HEK293 (cell line): Measurements from ENCODE around the gene RNU2-63P.
"Not testable (repeated sequence)": the region's sequence is repeated elsewhere in the genome, so short reads cannot be mapped to it uniquely, and the experiment has no call there.

Experiments used
- CTCF ChIA-PET: fragments of 350-600 bp; formaldehyde crosslinking; extraction: SDS; loops from one replicate; lab custom pipeline; 2021; ENCODE audit warnings: antibody characterized with exemption; lab: Yijun Ruan, JAX
- POLR2A ChIA-PET: fragments of 300-600 bp; formaldehyde crosslinking; extraction: SDS; loops from one replicate; lab custom pipeline; 2020; ENCODE audit warnings: antibody characterized with exemption, inconsistent platforms; lab: Yijun Ruan, JAX
- H3K27ac ChIP-seq: fragments of 200-500 bp; sonication (Bioruptor generic); 2 replicates; pipeline ENCODE4 v1.5.1; 2014; ENCODE audit warnings: low read depth, low read length, control low read depth, inconsistent platforms; ENCODE audit errors: extremely low read depth
- H3K36me3 ChIP-seq, 2 experiments: fragments of 200-500 bp in 1 of 2; sonication (Bioruptor generic) in 1 of 2; 1 replicate in 1 of 2; 2 replicates in 1 of 2; pipeline ENCODE4 v1.5.1; 2014 to 2017; ENCODE audit warnings: inconsistent platforms in 2 of 2, low read length in 2 of 2; ENCODE audit not compliant: control insufficient read depth in 2 of 2, insufficient read depth in 1 of 2
- H3K4me1 ChIP-seq: fragments of 200-500 bp; sonication (Bioruptor generic); 2 replicates; pipeline ENCODE4 v1.5.1; 2014; ENCODE audit warnings: mild to moderate bottlenecking, low read length, inconsistent platforms; ENCODE audit not compliant: control insufficient read depth, insufficient read depth
- H3K4me3 ChIP-seq: 2 replicates; pipeline ENCODE4 v1.5.1; 2011; ENCODE audit warnings: low read depth, mild to moderate bottlenecking, control low read depth, low read length, moderate library complexity
- H3K9me3 ChIP-seq: fragments of 200-500 bp; sonication (Bioruptor generic); 2 replicates; pipeline ENCODE4 v1.5.1; 2014; ENCODE audit warnings: low read depth, low read length, inconsistent platforms; ENCODE audit not compliant: control insufficient read depth, insufficient read depth
- MEIS1 ChIP-seq: sonication (generic); formaldehyde crosslinking; IDR thresholded peaks from 2 replicates; pipeline ENCODE4 v1.8.1; 2022; ENCODE audit warnings: missing genetic modification reagents, mild to moderate bottlenecking, borderline replicate concordance
- ZNF121 ChIP-seq: fragments of 450-650 bp; formaldehyde crosslinking; IDR thresholded peaks from 2 replicates; pipeline ENCODE4 v1.5.1; 2016; ENCODE audit warnings: missing biosample characterization, missing genetic modification characterization
- ZNF23 ChIP-seq: fragments of 450-650 bp; formaldehyde crosslinking; IDR thresholded peaks from 2 replicates; pipeline ENCODE4 v1.5.1; 2016; ENCODE audit warnings: missing biosample characterization, missing genetic modification characterization, borderline replicate concordance
- ZNF292 ChIP-seq: fragments of 450-650 bp; formaldehyde crosslinking; IDR thresholded peaks from 2 replicates; pipeline ENCODE4 v1.5.1; 2016; ENCODE audit warnings: low read depth, missing biosample characterization, missing genetic modification characterization, borderline replicate concordance
- ZNF354C ChIP-seq: fragments of 450-650 bp; formaldehyde crosslinking; IDR thresholded peaks from 2 replicates; pipeline ENCODE4 v1.5.1; 2016; ENCODE audit warnings: missing biosample characterization, missing genetic modification characterization, low read depth, borderline replicate concordance
- ZNF426 ChIP-seq: fragments of 450-650 bp; formaldehyde crosslinking; IDR thresholded peaks from 2 replicates; pipeline ENCODE4 v1.5.1; 2017; ENCODE audit warnings: missing biosample characterization, missing genetic modification characterization, mild to moderate bottlenecking, inconsistent platforms, moderate library complexity
- ZNF747 ChIP-seq: fragments of 450-650 bp; formaldehyde crosslinking; IDR thresholded peaks from 2 replicates; pipeline ENCODE4 v1.5.1; 2016; ENCODE audit warnings: missing biosample characterization, missing genetic modification characterization

Gene RNU2-63P

DNA sequence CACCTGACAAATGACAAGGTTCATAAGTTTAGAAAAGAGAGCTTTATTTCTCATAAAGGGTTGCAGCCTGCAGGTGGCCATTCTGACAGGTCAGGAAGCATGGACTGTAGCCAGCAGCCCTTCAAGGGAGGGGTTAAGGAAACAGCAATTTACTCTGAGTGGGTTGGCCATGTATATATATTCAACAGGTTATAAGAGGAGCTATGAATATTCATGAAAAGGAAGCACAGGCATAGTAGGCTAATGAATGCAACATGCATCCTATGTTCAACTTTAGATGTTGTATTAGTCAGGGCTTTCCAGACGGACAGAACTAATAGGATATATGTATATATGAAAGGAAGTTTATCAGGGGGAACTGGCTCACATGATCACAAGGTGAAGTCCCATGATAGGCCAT lies 20.6 kb downstream of the RNU2-63P start:
- POLR2A ChIA-PET, result no interaction called here
- Histone ChIP-seq H3K4me3 (no peak overlapping the region), H3K27ac (no peak overlapping the region), H3K4me1 (no peaks in the 10 kb centered on the region), H3K36me3 (no peaks in the 10 kb centered on the region)
- TF ChIP-seq ZNF292 (tag by site-specific recombination) (no peak), ZNF121 (tag by site-specific recombination) (no peak), MEIS1 (no peak), ZNF747 (tag by site-specific recombination) (no peak), ZNF426 (tag by site-specific recombination) (no peak), ZNF23 (tag by site-specific recombination) (no peak), ZNF354C (tag by site-specific recombination) (no peak)
- TF ChIP-seq, all 188 proteins: peak for 0
- no peaks in the 10 kb centered on the region for H3K9me3 ChIP-seq
- CTCF ChIA-PET, result no interaction called here

DNA sequence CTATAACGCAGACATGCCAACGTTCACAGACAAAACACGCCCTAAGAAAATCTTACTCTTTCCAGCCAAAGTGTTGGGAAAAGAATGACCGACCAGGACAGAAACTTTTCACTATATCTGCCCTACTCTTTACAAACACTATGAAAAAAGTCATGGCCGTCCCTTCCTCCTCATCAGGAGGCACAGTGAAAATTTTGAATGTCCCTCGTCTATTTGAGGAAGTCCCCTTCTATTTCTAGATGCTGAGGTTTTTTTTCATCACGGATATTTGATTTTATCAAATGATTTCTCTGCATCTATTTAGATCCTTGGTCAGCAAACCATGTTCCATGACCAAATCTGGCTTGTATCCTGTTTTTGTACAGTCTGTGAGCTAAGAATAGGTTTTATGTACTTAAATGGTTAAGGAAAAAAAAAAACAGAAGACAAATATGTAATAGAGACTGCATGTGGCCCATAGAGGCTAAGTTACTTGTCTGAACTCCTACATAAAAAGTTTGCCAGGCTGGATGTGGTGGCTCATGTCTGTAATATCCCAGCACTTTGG lies 22.0 kb downstream of the RNU2-63P start:
- H3K27ac ChIP-seq, H3K4me3 ChIP-seq, POLR2A ChIA-PET, H3K9me3 ChIP-seq, H3K4me1 ChIP-seq, H3K36me3 ChIP-seq: not testable (repeated sequence)
- CTCF ChIA-PET, result interaction anchor here (0.6 kb wide), 1 partner anchor 11 kb away, joined by 6 read pairs; no protein-coding TSS in a partner anchor

DNA sequence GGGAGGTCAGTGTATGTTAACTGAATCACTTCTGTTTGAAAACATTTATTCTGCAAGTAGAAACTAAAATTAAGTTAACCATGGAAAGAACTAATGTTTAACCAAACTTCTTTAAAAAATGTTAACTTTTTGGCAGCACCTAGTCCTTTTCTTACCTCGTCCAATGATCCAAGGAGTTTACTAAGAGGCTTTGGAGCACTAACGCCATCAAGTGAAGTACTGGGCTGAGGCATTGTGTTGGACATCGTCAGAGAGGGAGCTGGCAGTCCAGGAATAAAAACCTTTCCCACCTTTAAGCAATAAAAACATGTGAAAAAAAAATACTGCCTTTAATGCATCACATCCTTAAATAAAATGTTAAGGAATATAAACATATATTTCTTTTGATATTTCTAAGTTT lies 23.8 kb downstream of the RNU2-63P start:
- CTCF ChIA-PET, H3K9me3 ChIP-seq, H3K4me1 ChIP-seq, POLR2A ChIA-PET, H3K27ac ChIP-seq, H3K4me3 ChIP-seq, H3K36me3 ChIP-seq: not testable (repeated sequence)

DNA sequence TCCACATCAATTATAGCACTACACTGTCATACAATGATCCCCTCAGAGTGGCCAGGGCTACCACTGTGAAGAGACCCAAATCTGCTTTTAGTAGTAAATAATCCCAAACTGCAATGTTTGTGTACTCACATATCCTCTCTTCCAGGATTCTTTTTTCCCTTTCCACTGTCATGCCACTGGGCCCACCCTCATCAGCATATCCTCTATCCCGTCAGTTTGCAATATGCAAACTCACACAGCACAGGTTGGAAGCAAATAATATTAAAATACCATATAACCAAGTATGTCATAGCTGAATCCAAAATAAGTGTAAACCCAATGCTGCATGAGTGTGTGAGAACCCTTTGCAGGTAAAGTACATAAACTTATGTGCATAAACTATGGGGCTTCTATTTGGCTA lies 28.9 kb downstream of the RNU2-63P start:
- H3K4me1 ChIP-seq, H3K9me3 ChIP-seq, POLR2A ChIA-PET, H3K36me3 ChIP-seq, H3K4me3 ChIP-seq, H3K27ac ChIP-seq, CTCF ChIA-PET: not testable (repeated sequence)

DNA sequence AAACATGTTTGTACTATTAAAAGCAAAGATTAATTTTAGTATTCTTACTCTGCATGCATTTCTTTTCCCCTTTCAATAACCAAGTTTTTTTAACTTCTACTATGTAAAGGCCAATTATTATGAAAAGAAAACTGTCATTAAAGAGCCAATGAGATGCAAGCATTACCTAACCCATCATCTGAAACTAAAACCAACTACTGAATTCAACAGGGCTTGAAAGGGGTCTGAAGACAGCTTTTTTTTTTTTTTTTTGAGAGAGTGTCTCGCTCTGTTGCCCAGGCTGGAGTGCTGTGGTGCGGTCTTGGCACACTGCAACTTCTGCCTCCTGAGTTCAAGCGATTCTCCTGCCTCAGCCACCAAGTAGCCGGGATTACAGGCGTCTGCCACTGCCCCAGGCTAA lies 30.4 kb downstream of the RNU2-63P start:
- H3K4me1 ChIP-seq, H3K9me3 ChIP-seq, CTCF ChIA-PET, H3K27ac ChIP-seq, POLR2A ChIA-PET, H3K4me3 ChIP-seq, H3K36me3 ChIP-seq: not testable (repeated sequence)

DNA sequence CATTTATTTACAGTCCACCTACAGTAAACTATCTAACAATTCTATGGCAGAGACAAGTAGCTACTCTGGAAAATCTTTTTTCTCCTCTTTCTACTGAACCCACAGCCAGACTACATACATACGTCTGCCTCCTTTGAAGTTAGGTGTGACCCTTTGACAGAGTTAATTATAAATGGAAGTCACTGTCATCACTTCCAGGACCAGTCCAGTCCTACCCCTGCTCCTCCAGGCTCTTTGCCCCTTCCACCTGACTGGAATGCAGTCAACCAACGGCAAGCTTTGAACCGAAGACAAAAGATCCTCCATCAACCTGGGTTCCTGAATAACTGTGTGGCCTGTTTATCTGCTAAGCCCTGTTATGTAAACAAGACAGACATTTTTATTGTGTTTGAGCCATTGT lies 35.2 kb downstream of the RNU2-63P start:
- CTCF ChIA-PET, H3K36me3 ChIP-seq, H3K9me3 ChIP-seq, H3K4me3 ChIP-seq, H3K4me1 ChIP-seq, H3K27ac ChIP-seq, POLR2A ChIA-PET: not testable (repeated sequence)

DNA sequence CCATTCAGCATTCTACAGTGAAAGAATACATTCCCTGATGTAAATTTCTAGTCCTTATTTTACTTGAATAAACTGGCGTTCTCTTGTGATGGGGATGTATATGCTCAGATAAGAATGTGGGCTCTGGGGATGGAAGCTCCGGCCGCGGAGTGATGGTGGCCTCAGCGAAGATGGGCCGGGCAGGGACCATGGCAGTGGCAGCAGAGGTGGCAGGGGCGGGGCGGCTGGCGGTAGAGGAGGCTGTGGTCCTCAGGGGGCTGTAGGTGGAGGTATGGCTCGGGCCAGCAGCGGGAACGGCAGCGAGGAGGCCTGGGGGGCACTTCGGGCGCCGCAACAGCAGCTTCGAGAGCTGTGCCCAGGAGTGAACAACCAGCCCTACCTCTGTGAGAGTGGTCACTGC lies 44.0 kb downstream of the RNU2-63P start:
- H3K9me3 ChIP-seq, H3K27ac ChIP-seq, POLR2A ChIA-PET, H3K36me3 ChIP-seq, H3K4me1 ChIP-seq, CTCF ChIA-PET, H3K4me3 ChIP-seq: not testable (repeated sequence)
